HepG2 (cell line): ENCODE data around the gene DIP2C. TPM values are rescaled to one million over a fixed set of nuclear protein-coding genes. Genes with fewer than 3 reads are reported as not detected.
A peak's percentile ranks its signal among the peaks of the same experiment; 100 is the strongest.

ENCODE experiments used
- ATAC-seq: fragments of 200-7000 bp; cut with Tn5 transposase; 3 replicates; pipeline ENCODE4 v1.9.1; 2020; ENCODE audit warnings: mild to moderate bottlenecking, moderate library complexity
- BruUV-seq: library from RNA; stranded (reverse); fragments of 400-500 nt; replicated peaks from 2 replicates; lab custom pipeline; 2021; lab: Mats Ljungman, UMichigan
- CTCF ChIA-PET: fragments of 300-600 bp; formaldehyde crosslinking; extraction: SDS; loops from one replicate; lab custom pipeline; 2021; ENCODE audit warnings: low total read pairs, inconsistent platforms, low intra/inter-chr PET ratio; lab: Yijun Ruan, JAX
- POLR2A ChIA-PET: fragments of 350-600 bp; sonication (Branson Sonifier 250); formaldehyde crosslinking; loops from one replicate; lab custom pipeline; 2020; ENCODE audit warnings: antibody characterized with exemption, inconsistent platforms; lab: Yijun Ruan, JAX
- DNase-seq: peaks from one replicate; pipeline ENCODE4 v3.0.0-alpha.2; 2015; ENCODE audit warnings: low spot score
- FAIRE-seq: peaks from 3 replicates; lab custom pipeline; 2011; peaks lifted over from hg19 to GRCh38; lab: Jason Lieb, UNC
- H2AFZ ChIP-seq: one replicate; pipeline ENCODE4 v1.6.1; 2011; ENCODE audit warnings: low read length, inconsistent platforms
- H3K27ac ChIP-seq: fragments of 300-600 bp; 3 replicates; pipeline ENCODE4 v1.8.0; 2011; ENCODE audit warnings: mixed run types, mild to moderate bottlenecking, mixed read lengths, low read length, inconsistent platforms; ENCODE audit not compliant: insufficient read depth; ENCODE audit errors: extremely low read length
- H3K27me3 ChIP-seq, 2 experiments: fragments of 200-600 bp in 1 of 2; 2 replicates in 1 of 2; 3 replicates in 1 of 2; pipeline versions ENCODE4 v1.6.0 to v1.8.0; 2011; ENCODE audit warnings: low read length in 2 of 2, mild to moderate bottlenecking in 2 of 2, moderate library complexity in 2 of 2, inconsistent platforms in 1 of 2; ENCODE audit not compliant: insufficient read depth in 2 of 2, control insufficient read depth in 1 of 2
- H3K36me3 ChIP-seq, 2 experiments: fragments of 200-600 bp in 1 of 2; replicated peaks in 1 of 2; 2 replicates in 1 of 2; 3 replicates in 1 of 2; pipeline versions ENCODE4 v1.5.1 to v1.8.0; 2011; ENCODE audit warnings: low read length in 2 of 2, inconsistent platforms in 1 of 2; ENCODE audit not compliant: insufficient read depth in 2 of 2, control insufficient read depth in 1 of 2
- H3K4me1 ChIP-seq: 2 replicates; pipeline ENCODE4 v1.5.1; 2012; ENCODE audit warnings: low read length, inconsistent platforms; ENCODE audit not compliant: insufficient read depth
- H3K4me2 ChIP-seq: 2 replicates; pipeline ENCODE4 v1.6.0; 2011; ENCODE audit warnings: low read depth, low read length, inconsistent platforms
- H3K4me3 ChIP-seq, 3 experiments: fragments of 200-600 bp in 1 of 3; sonication (generic), shearing (Covaris generic) in 1 of 3; replicated peaks in 1 of 3; 2 replicates each; pipeline ENCODE4 v1.5.1; 2011 to 2016; ENCODE audit warnings: low read length in 3 of 3, inconsistent platforms in 2 of 3, low read depth in 2 of 3, mild to moderate bottlenecking in 2 of 3, control low read depth in 1 of 3, mixed read lengths in 1 of 3; ENCODE audit not compliant: insufficient read depth in 1 of 3
- H3K79me2 ChIP-seq: one replicate; pipeline ENCODE4 v1.6.1; 2011; ENCODE audit warnings: low read length, inconsistent platforms; ENCODE audit not compliant: insufficient read depth
- H3K9ac ChIP-seq: 2 replicates; pipeline ENCODE4 v1.6.0; 2011; ENCODE audit warnings: mild to moderate bottlenecking, low read depth, low read length, inconsistent platforms; ENCODE audit not compliant: insufficient read depth
- H3K9me3 ChIP-seq: 2 replicates; pipeline ENCODE4 v1.5.1; 2012; ENCODE audit warnings: mild to moderate bottlenecking, low read length
- H4K20me1 ChIP-seq: 2 replicates; pipeline ENCODE4 v1.6.0; 2011; ENCODE audit warnings: inconsistent platforms, mild to moderate bottlenecking, low read length, moderate library complexity; ENCODE audit not compliant: insufficient read depth
- ARNT ChIP-seq: fragments of 450-650 bp; IDR thresholded peaks from 2 replicates; pipeline ENCODE4 v1.6.1; 2017
- BCL6 ChIP-seq: IDR thresholded peaks from 2 replicates; pipeline ENCODE4 v1.6.1; 2016; ENCODE audit warnings: missing genetic modification reagents, missing compliant biosample characterization
- CBX5 ChIP-seq: sonication (generic); formaldehyde crosslinking; IDR thresholded peaks from 2 replicates; pipeline ENCODE4 v1.4.0; 2020; ENCODE audit warnings: missing genetic modification reagents, borderline replicate concordance
- GZF1 ChIP-seq: sonication (generic); formaldehyde crosslinking; IDR thresholded peaks from 2 replicates; pipeline ENCODE4 v1.5.1; 2020; ENCODE audit warnings: mild to moderate bottlenecking, missing genetic modification reagents
- HNRNPLL ChIP-seq: fragments of 200-400 bp; formaldehyde crosslinking; IDR thresholded peaks from 2 replicates; pipeline ENCODE4 v1.6.1; 2017; ENCODE audit warnings: mild to moderate bottlenecking, low read depth, low read length; ENCODE audit not compliant: poor library complexity, severe bottlenecking
- HOMEZ ChIP-seq: IDR thresholded peaks from 2 replicates; pipeline ENCODE4 v1.6.1; 2016; ENCODE audit warnings: low read depth
- JUNB ChIP-seq: sonication (generic); formaldehyde crosslinking; IDR thresholded peaks from 2 replicates; pipeline ENCODE4 v1.8.0; 2022; ENCODE audit warnings: missing genetic modification reagents, mild to moderate bottlenecking, borderline replicate concordance
- MAF1 ChIP-seq: sonication (generic); formaldehyde crosslinking; IDR thresholded peaks from 2 replicates; pipeline ENCODE4 v1.5.0; 2020; ENCODE audit warnings: missing genetic modification reagents, borderline replicate concordance
- MNT ChIP-seq: fragments of 450-650 bp; IDR thresholded peaks from 2 replicates; pipeline ENCODE4 v1.6.1; 2016
- NBN ChIP-seq: fragments of 450-650 bp; conservative IDR thresholded peaks from 2 replicates; pipeline ENCODE4 v1.6.1; 2017
- NR0B2 ChIP-seq: sonication (generic); formaldehyde crosslinking; IDR thresholded peaks from 2 replicates; pipeline ENCODE4 v1.4.0; 2020; ENCODE audit warnings: mild to moderate bottlenecking, missing genetic modification reagents
- SNRNP70 ChIP-seq: fragments of 200-400 bp; formaldehyde crosslinking; IDR thresholded peaks from 2 replicates; pipeline ENCODE4 v1.6.1; 2017; ENCODE audit warnings: mild to moderate bottlenecking, low read depth, low read length, moderate library complexity
- STAT6 ChIP-seq: sonication (generic); formaldehyde crosslinking; IDR thresholded peaks from 2 replicates; pipeline ENCODE4 v1.4.0; 2020; ENCODE audit warnings: missing genetic modification reagents, mild to moderate bottlenecking, borderline replicate concordance
- TEAD3 ChIP-seq: optimal IDR thresholded peaks from 2 replicates; pipeline ENCODE3; 2016; ENCODE audit warnings: borderline replicate concordance
- ZXDC ChIP-seq: sonication (generic); formaldehyde crosslinking; IDR thresholded peaks from 2 replicates; pipeline ENCODE4 v1.5.0; 2020; ENCODE audit warnings: mild to moderate bottlenecking, missing genetic modification reagents
- WGBS: methylation state at CpG from one replicate; pipeline ENCODE4 v1.1.6; 2017; ENCODE audit warnings: low lambda C conversion rate; 5-methylcytosine and 5-hydroxymethylcytosine counted together
- in situ Hi-C: cut with HindIII; loops from 2 replicates; pipeline ENCODE4 v1.10.0; 2017; ENCODE audit warnings: low pct_unique_long_range_greater_than_20kb; ENCODE audit not compliant: extremely low pct_ligation_motif_present
- intact Hi-C: fragments of 100-400 bp; cut with micrococcal nuclease; formaldehyde crosslinking; loops from one replicate; pipeline ENCODE4 v1.10.0; 2022; ENCODE audit not compliant: unreplicated experiment
- polyA plus RNA-seq, 8 experiments: library from polyadenylated mRNA; depleted of rRNA in 3 of 8; stranded (reverse) in 7 of 8; unstranded in 1 of 8; fragments of >200 nt; fragmentation: Illumina TruSeq in 4 of 8; extraction: Trizol in 4 of 8; gene quantifications; 2 replicates each; pipeline versions ENCODE4 v1.2.1 to v1.2.3, GENCODE V29; 2011 to 2016; ENCODE audit warnings: low read depth in 4 of 8, missing spikeins in 1 of 8, mixed read lengths in 1 of 8; ENCODE audit not compliant: insufficient read depth in 1 of 8
- total RNA-seq, 5 experiments: library from RNA; depleted of rRNA; stranded (reverse); fragments of >200 nt; fragmentation: Illumina TruSeq; extraction: Trizol; gene quantifications; 2 replicates each; pipeline ENCODE4 v1.2.3, GENCODE V29; 2016; ENCODE audit warnings: low read depth in 1 of 5

Gene DIP2C
- total and polyA plus RNA-seq, 2 of the 13 experiments (the other 11 are each of a cell fraction or from before 2014, with no cell fraction given), result 2.2 to 2.7 TPM

- TF ChIP-seq MNT (peak; percentile 87), JUNB (CRISPR knock-in tag) (0 out of 2 replicates have a peak, but pooled peaks have one; percentile 20), NBN (0 out of 2 replicates have a peak, but pooled peaks have one; percentile 63), GZF1 (CRISPR knock-in tag) (no peak), NR0B2 (no peak), ARNT (0 out of 2 replicates have a peak, but pooled peaks have one; percentile 3)
These were observed 21.8 kb downstream of the DIP2C start (continued) for GRCh38 chr10:667602-668143.

GRCh38 chr10:667096-667495 lies 22.4 kb downstream of the DIP2C start:
- in situ Hi-C loops, result no loop called here
- H4K20me1 ChIP-seq, result peaks cover 4% of the 10 kb centered on the region
- intact Hi-C loops, result no loop called here
- TF ChIP-seq HOMEZ (CRISPR knock-in tag), result no peak
- TF ChIP-seq BCL6 (CRISPR knock-in tag), result no peak
- TF ChIP-seq CBX5 (CRISPR knock-in tag), result no peak
- no peak for TF ChIP-seq SNRNP70
- no peak for TF ChIP-seq ZXDC (CRISPR knock-in tag)
- TF ChIP-seq MAF1 (CRISPR knock-in tag), result no peak
- TF ChIP-seq HNRNPLL, result no peak
- TF ChIP-seq TEAD3, result no peak
- TF ChIP-seq STAT6 (CRISPR knock-in tag), result no peak

More at GRCh38 chr10:667096-667495, 22.4 kb downstream of the DIP2C start:
- Histone ChIP-seq H3K9me3 (no peaks in the 10 kb centered on the region), H3K9ac (no peak overlapping the region), H2AFZ (no peak overlapping the region), H3K36me3 (no peaks in the 10 kb centered on the region), H3K27me3 (no peaks in the 10 kb centered on the region), H3K4me1 (peaks cover 16% of the 10 kb centered on the region), H3K79me2 (peaks cover 7% of the 10 kb centered on the region), H3K4me3 (no peak overlapping the region), H3K27ac (no peak overlapping the region), H3K4me2 (no peak overlapping the region)
- no peak for FAIRE-seq
- 85% methylated on average over 14 of the region's 15 CpGs for WGBS
- CTCF ChIA-PET, result no interaction called here
- no peak for DNase-seq
- POLR2A ChIA-PET, result no interaction called here
- BruUV-seq, result no TSS peak
- ATAC-seq, result peak; percentile 24; the same call in 1 of the 3 replicates
